Liver (tissue), 9 donors: ENCODE data around the gene SPATS2. TPM values are rescaled to one million over a fixed set of nuclear protein-coding genes. Genes with fewer than 3 reads are reported as not detected.

ENCODE experiments used
- DNase-seq: peaks from one replicate; pipeline ENCODE4 v3.0.0-alpha.2; 2017; ENCODE audit warnings: low spot score
- H3K27ac ChIP-seq, 2 donors: one replicate each; pipeline ENCODE4 v1.7.0; 2013; ENCODE audit warnings: inconsistent platforms in 2 of 2, low read length in 2 of 2, control low read depth in 1 of 2, low read depth in 1 of 2, mild to moderate bottlenecking in 1 of 2
- H3K27me3 ChIP-seq, 4 donors: one replicate each; pipeline versions ENCODE4 v1.6.1 to v1.7.0; 2013; ENCODE audit warnings: low read length in 3 of 4, inconsistent platforms in 1 of 4, mild to moderate bottlenecking in 1 of 4, moderate library complexity in 1 of 4; ENCODE audit not compliant: control insufficient read depth in 4 of 4, insufficient read depth in 4 of 4
- H3K36me3 ChIP-seq, 4 donors: one replicate each; pipeline versions ENCODE4 v1.6.1 to v1.7.0; 2013; ENCODE audit warnings: low read length in 3 of 4, mild to moderate bottlenecking in 3 of 4, low read depth in 1 of 4, moderate library complexity in 1 of 4; ENCODE audit not compliant: control insufficient read depth in 4 of 4, insufficient read depth in 3 of 4
- H3K4me1 ChIP-seq, 4 donors: one replicate each; pipeline versions ENCODE4 v1.6.1 to v1.7.0; 2013; ENCODE audit warnings: low read length in 3 of 4, mild to moderate bottlenecking in 3 of 4, moderate library complexity in 1 of 4; ENCODE audit not compliant: control insufficient read depth in 4 of 4, insufficient read depth in 4 of 4
- H3K4me3 ChIP-seq, 3 donors: one replicate each; pipeline versions ENCODE4 v1.6.1 to v1.7.0; 2013; ENCODE audit warnings: low read length in 3 of 3, control low read depth in 1 of 3, low read depth in 1 of 3, mild to moderate bottlenecking in 1 of 3
- H3K9ac ChIP-seq, 2 donors: one replicate each; pipeline ENCODE4 v1.7.0; 2013; ENCODE audit warnings: low read length in 2 of 2, mild to moderate bottlenecking in 2 of 2, moderate library complexity in 2 of 2, control low read depth in 1 of 2, low read depth in 1 of 2
- H3K9me3 ChIP-seq, 4 donors: one replicate each; pipeline versions ENCODE4 v1.6.1 to v1.7.0; 2013; ENCODE audit warnings: low read length in 3 of 4; ENCODE audit not compliant: control insufficient read depth in 4 of 4
- ATF3 ChIP-seq: IDR thresholded peaks from 2 replicates; pipeline ENCODE4 v1.6.1; 2016; ENCODE audit warnings: antibody characterized with exemption
- CTCF ChIP-seq: fragments of 150-350 bp; IDR thresholded peaks from 2 replicates; pipeline ENCODE4 v1.5.1; 2017; ENCODE audit warnings: improper control_type of control experiment, low read depth, low read length; ENCODE audit not compliant: missing input control
- EGR1 ChIP-seq, 2 donors: IDR thresholded peaks; 2 replicates each; pipeline ENCODE4 v1.6.1; 2016 to 2018; ENCODE audit warnings: antibody characterized with exemption in 2 of 2, low read depth in 2 of 2
- FOXA1 ChIP-seq: IDR thresholded peaks from 2 replicates; pipeline ENCODE4 v1.6.1; 2016; ENCODE audit warnings: antibody characterized with exemption
- FOXA2 ChIP-seq: IDR thresholded peaks from 2 replicates; pipeline ENCODE4 v1.6.1; 2016; ENCODE audit warnings: antibody characterized with exemption
- GABPA ChIP-seq, 2 donors: IDR thresholded peaks in 1 of 2; conservative IDR thresholded peaks in 1 of 2; 2 replicates each; pipeline ENCODE4 v1.6.1; 2016; ENCODE audit warnings: antibody characterized with exemption in 2 of 2, mild to moderate bottlenecking in 1 of 2, moderate library complexity in 1 of 2
- HNF4A ChIP-seq, 2 donors: conservative IDR thresholded peaks; 2 replicates each; pipeline ENCODE4 v1.6.1; 2016; ENCODE audit warnings: antibody characterized with exemption in 2 of 2, mild to moderate bottlenecking in 2 of 2
- HNF4G ChIP-seq: IDR thresholded peaks from 2 replicates; pipeline ENCODE4 v1.6.1; 2016; ENCODE audit warnings: antibody characterized with exemption
- JUND ChIP-seq, 2 donors: IDR thresholded peaks; 2 replicates each; pipeline ENCODE4 v1.6.1; 2016; ENCODE audit warnings: antibody characterized with exemption in 2 of 2
- MAX ChIP-seq: IDR thresholded peaks from 2 replicates; pipeline ENCODE4 v1.6.1; 2016; ENCODE audit warnings: antibody characterized with exemption
- NR2F2 ChIP-seq: IDR thresholded peaks from 2 replicates; pipeline ENCODE4 v1.6.1; 2016; ENCODE audit warnings: antibody characterized with exemption
- RAD21 ChIP-seq, 2 donors: IDR thresholded peaks; 2 replicates each; pipeline ENCODE4 v1.6.1; 2016; ENCODE audit warnings: antibody characterized with exemption in 2 of 2, mild to moderate bottlenecking in 2 of 2
- REST ChIP-seq: IDR thresholded peaks from 2 replicates; pipeline ENCODE4 v1.6.1; 2016; ENCODE audit warnings: antibody characterized with exemption, mild to moderate bottlenecking
- SP1 ChIP-seq: IDR thresholded peaks from 2 replicates; pipeline ENCODE4 v1.6.1; 2018; ENCODE audit warnings: antibody characterized with exemption, mild to moderate bottlenecking
- TAF1 ChIP-seq: conservative IDR thresholded peaks from 2 replicates; pipeline ENCODE4 v1.6.1; 2016; ENCODE audit warnings: antibody characterized with exemption, mild to moderate bottlenecking
- YY1 ChIP-seq: IDR thresholded peaks from 2 replicates; pipeline ENCODE4 v1.6.1; 2016; ENCODE audit warnings: antibody characterized with exemption, mild to moderate bottlenecking
- ZBTB33 ChIP-seq: IDR thresholded peaks from 2 replicates; pipeline ENCODE4 v1.6.1; 2016; ENCODE audit warnings: antibody characterized with exemption
- WGBS: extraction: QIAGEN DNeasy Blood & Tissue Kit; methylation state at CpG from one replicate; pipeline ENCODE4 v1.1.7; 2013; 5-methylcytosine and 5-hydroxymethylcytosine counted together
- polyA plus RNA-seq, 2 donors: library from polyadenylated mRNA; stranded (reverse) in 1 of 2; unstranded in 1 of 2; fragments of 200-250 nt in 1 of 2; fragments of >200 nt in 1 of 2; fragmentation: Nextera tagmentation in 1 of 2; extraction: Ambion mirVana in 1 of 2; gene quantifications; one replicate each; pipeline versions ENCODE4 v1.2.1 to v1.2.3, GENCODE V29; 2013 to 2015
- total RNA-seq, 2 donors: library from RNA; depleted of rRNA; stranded (reverse); fragments of >200 nt; gene quantifications; one replicate each; pipeline ENCODE4 v1.2.3, GENCODE V29; 2014
- donor health status: healthy.
- donor health status: healthy.
- donor health status: healthy.
- donor health status: healthy.
- donor health status: healthy.

SPATS2 gene
- total and polyA plus RNA-seq, 4 donors = 2.4 to 5.2 (median 4.5) TPM

- no peak overlapping the region for H3K27ac ChIP-seq
- no peak overlapping the region for H3K4me3 ChIP-seq
- H3K4me1 ChIP-seq = no peaks in the 10 kb centered on the region
- WGBS = 95% methylated on average over 3 of the region's 3 CpGs
- no peaks in the 10 kb centered on the region for H3K27me3 ChIP-seq
- no peak for DNase-seq
- H3K36me3 ChIP-seq = peaks cover 0 to 1% (median 0%) of the 10 kb centered on the region in 4 donors
- TF ChIP-seq JUND (IDR thresholded peaks at IDR 0.05) = no peak
- no peak for TF ChIP-seq YY1
- TF ChIP-seq SP1 = no peak
- TF ChIP-seq ATF3 = no peak
- no peak for TF ChIP-seq CTCF
- TF ChIP-seq NR2F2 = no peak
- no peak for TF ChIP-seq HNF4A (conservative IDR thresholded peaks at IDR 0.05)
- no peak for TF ChIP-seq FOXA2
- no peak for TF ChIP-seq FOXA1
- TF ChIP-seq ZBTB33 = no peak
- TF ChIP-seq REST = no peak
- TF ChIP-seq TAF1 = no peak
- TF ChIP-seq GABPA (IDR thresholded peaks at IDR 0.05 in 1 of 2, conservative IDR thresholded peaks at IDR 0.05 in 1 of 2) = no peak
- no peak for TF ChIP-seq EGR1 (IDR thresholded peaks at IDR 0.05; ENCODE audit: low read depth in 2 of 2)
- no peak overlapping the region for H3K9ac ChIP-seq
- no peaks in the 10 kb centered on the region for H3K9me3 ChIP-seq
These were observed 48.3 kb downstream of the SPATS2 start for GRCh38 chr12:49415521-49415970.

- Histone ChIP-seq H3K9ac (no peak overlapping the region), H3K36me3 (no peaks in the 10 kb centered on the region), H3K4me1 (no peaks in the 10 kb centered on the region), H3K9me3 (no peaks in the 10 kb centered on the region), H3K27me3 (no peaks in the 10 kb centered on the region), H3K4me3 (no peak overlapping the region), H3K27ac (no peak overlapping the region)
- WGBS = 89% methylated on average over 2 of the region's 2 CpGs
- no peak for DNase-seq
- TF ChIP-seq CTCF = no peak
- no peak for TF ChIP-seq RAD21 (IDR thresholded peaks at IDR 0.05)
- TF ChIP-seq EGR1 (IDR thresholded peaks at IDR 0.05; ENCODE audit: low read depth in 2 of 2) = no peak
- no peak for TF ChIP-seq REST
- no peak for TF ChIP-seq NR2F2
- TF ChIP-seq MAX = no peak
- TF ChIP-seq HNF4G = no peak
- no peak for TF ChIP-seq GABPA (IDR thresholded peaks at IDR 0.05 in 1 of 2, conservative IDR thresholded peaks at IDR 0.05 in 1 of 2)
- no peak for TF ChIP-seq FOXA1
- TF ChIP-seq TAF1 = no peak
These were observed 49.6 kb downstream of the SPATS2 start for GRCh38 chr12:49416892-49417291.
